ENCODE data around the gene CMTM5.
"Not testable (repeated sequence)": the region's sequence is repeated elsewhere in the genome, so short reads cannot be mapped to it uniquely, and the experiment has no call there.

CMTM5 gene

GRCh38 chr14:23387916-23388882 lies 11.4 kb downstream of the CMTM5 start:
- TF ChIP-seq, protein P1, sequence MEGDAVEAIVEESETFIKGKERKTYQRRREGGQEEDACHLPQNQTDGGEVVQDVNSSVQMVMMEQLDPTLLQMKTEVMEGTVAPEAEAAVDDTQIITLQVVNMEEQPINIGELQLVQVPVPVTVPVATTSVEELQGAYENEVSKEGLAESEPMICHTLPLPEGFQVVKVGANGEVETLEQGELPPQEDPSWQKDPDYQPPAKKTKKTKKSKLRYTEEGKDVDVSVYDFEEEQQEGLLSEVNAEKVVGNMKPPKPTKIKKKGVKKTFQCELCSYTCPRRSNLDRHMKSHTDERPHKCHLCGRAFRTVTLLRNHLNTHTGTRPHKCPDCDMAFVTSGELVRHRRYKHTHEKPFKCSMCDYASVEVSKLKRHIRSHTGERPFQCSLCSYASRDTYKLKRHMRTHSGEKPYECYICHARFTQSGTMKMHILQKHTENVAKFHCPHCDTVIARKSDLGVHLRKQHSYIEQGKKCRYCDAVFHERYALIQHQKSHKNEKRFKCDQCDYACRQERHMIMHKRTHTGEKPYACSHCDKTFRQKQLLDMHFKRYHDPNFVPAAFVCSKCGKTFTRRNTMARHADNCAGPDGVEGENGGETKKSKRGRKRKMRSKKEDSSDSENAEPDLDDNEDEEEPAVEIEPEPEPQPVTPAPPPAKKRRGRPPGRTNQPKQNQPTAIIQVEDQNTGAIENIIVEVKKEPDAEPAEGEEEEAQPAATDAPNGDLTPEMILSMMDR (conservative IDR thresholded peaks at IDR 0.05; ENCODE audit: low read length) = no peak
- no peak for TF ChIP-seq EZH2phosphoT487 (IDR thresholded peaks at IDR 0.05; ENCODE audit: borderline replicate concordance)
- Histone ChIP-seq H3K4me2 (ENCODE audit: low read depth, low read length, poor library complexity, severe bottlenecking) (no peak overlapping the region), H2AFZ (ENCODE audit: low read length) (no peak overlapping the region), H3K9ac (ENCODE audit: low read depth, low read length, poor library complexity, severe bottlenecking) (no peak overlapping the region), H3F3A (ENCODE audit: low read depth) (no peaks in the 10 kb centered on the region), H4K20me1 (ENCODE audit: insufficient read depth, low read length, poor library complexity, severe bottlenecking) (no peaks in the 10 kb centered on the region), H3K9me2 (replicated peaks; ENCODE audit: low read depth, low read length) (no peaks in the 10 kb centered on the region), H3K4me3 (ENCODE audit: low read length, poor library complexity, severe bottlenecking) (no peak overlapping the region), H3K27me3 (ENCODE audit: insufficient read depth, low read length, poor library complexity, severe bottlenecking) (no peaks in the 10 kb centered on the region), H3K79me2 (ENCODE audit: insufficient read depth, low read length) (no peaks in the 10 kb centered on the region), H3K4me1 (ENCODE audit: insufficient read depth, low read length, poor library complexity, severe bottlenecking) (no peaks in the 10 kb centered on the region), H3K9me3 (ENCODE audit: insufficient read depth, low read depth, low read length) (no peaks in the 10 kb centered on the region), H3K36me3 (ENCODE audit: insufficient read depth, low read length) (no peaks in the 10 kb centered on the region)

- H3F3A ChIP-seq (ENCODE audit: low read depth) = no peaks in the 10 kb centered on the region
- no peaks in the 10 kb centered on the region for H3K79me2 ChIP-seq (ENCODE audit: insufficient read depth, low read length)
- H3K9ac ChIP-seq (ENCODE audit: low read depth, low read length, poor library complexity, severe bottlenecking) = no peak overlapping the region
- H3K4me2 ChIP-seq (ENCODE audit: low read depth, low read length, poor library complexity, severe bottlenecking) = no peak overlapping the region
- H3K36me3 ChIP-seq (ENCODE audit: insufficient read depth, low read length) = no peaks in the 10 kb centered on the region
- no peaks in the 10 kb centered on the region for H4K20me1 ChIP-seq (ENCODE audit: insufficient read depth, low read length, poor library complexity, severe bottlenecking)
- H2AFZ ChIP-seq (ENCODE audit: low read length) = no peak overlapping the region
- TF ChIP-seq EZH2phosphoT487 (IDR thresholded peaks at IDR 0.05; ENCODE audit: borderline replicate concordance) = no peak
- TF ChIP-seq, protein P1 (conservative IDR thresholded peaks at IDR 0.05; ENCODE audit: low read length) = no peak
- no peaks in the 10 kb centered on the region for H3K9me3 ChIP-seq (ENCODE audit: insufficient read depth, low read depth, low read length)
- H3K9me2 ChIP-seq (replicated peaks; ENCODE audit: low read depth, low read length) = no peaks in the 10 kb centered on the region
- H3K27me3 ChIP-seq (ENCODE audit: insufficient read depth, low read length, poor library complexity, severe bottlenecking) = no peaks in the 10 kb centered on the region
- H3K4me3 ChIP-seq (ENCODE audit: low read length, poor library complexity, severe bottlenecking) = no peak overlapping the region
- H3K4me1 ChIP-seq (ENCODE audit: insufficient read depth, low read length, poor library complexity, severe bottlenecking) = no peaks in the 10 kb centered on the region
These were observed 12.2 kb downstream of the CMTM5 start for GRCh38 chr14:23388996-23389395.

- no peaks in the 10 kb centered on the region for H3F3A ChIP-seq (ENCODE audit: low read depth)
- no peak overlapping the region for H3K4me2 ChIP-seq (ENCODE audit: low read depth, low read length, poor library complexity, severe bottlenecking)
- H3K36me3 ChIP-seq (ENCODE audit: insufficient read depth, low read length) = no peaks in the 10 kb centered on the region
- no peak for TF ChIP-seq EZH2phosphoT487 (IDR thresholded peaks at IDR 0.05; ENCODE audit: borderline replicate concordance)
- TF ChIP-seq, protein P1 (conservative IDR thresholded peaks at IDR 0.05; ENCODE audit: low read length) = no peak
- H3K9me2 ChIP-seq (replicated peaks; ENCODE audit: low read depth, low read length) = no peaks in the 10 kb centered on the region
- H3K9ac ChIP-seq (ENCODE audit: low read depth, low read length, poor library complexity, severe bottlenecking) = no peak overlapping the region
- no peak overlapping the region for H2AFZ ChIP-seq (ENCODE audit: low read length)
- no peaks in the 10 kb centered on the region for H3K79me2 ChIP-seq (ENCODE audit: insufficient read depth, low read length)
- no peaks in the 10 kb centered on the region for H3K27me3 ChIP-seq (ENCODE audit: insufficient read depth, low read length, poor library complexity, severe bottlenecking)
- H3K4me1 ChIP-seq (ENCODE audit: insufficient read depth, low read length, poor library complexity, severe bottlenecking) = no peaks in the 10 kb centered on the region
- H3K4me3 ChIP-seq (ENCODE audit: low read length, poor library complexity, severe bottlenecking) = no peak overlapping the region
- no peaks in the 10 kb centered on the region for H4K20me1 ChIP-seq (ENCODE audit: insufficient read depth, low read length, poor library complexity, severe bottlenecking)
- H3K9me3 ChIP-seq (ENCODE audit: insufficient read depth, low read depth, low read length) = no peaks in the 10 kb centered on the region
These were observed 12.6 kb downstream of the CMTM5 start for GRCh38 chr14:23389396-23389795.

- H3K27me3 ChIP-seq (ENCODE audit: insufficient read depth, low read length, poor library complexity, severe bottlenecking); H3K79me2 ChIP-seq (ENCODE audit: insufficient read depth, low read length); H4K20me1 ChIP-seq (ENCODE audit: insufficient read depth, low read length, poor library complexity, severe bottlenecking); H3K4me3 ChIP-seq (ENCODE audit: low read length, poor library complexity, severe bottlenecking); H3K4me2 ChIP-seq (ENCODE audit: low read depth, low read length, poor library complexity, severe bottlenecking); H3K9me2 ChIP-seq (replicated peaks; ENCODE audit: low read depth, low read length); H3F3A ChIP-seq (ENCODE audit: low read depth); H3K4me1 ChIP-seq (ENCODE audit: insufficient read depth, low read length, poor library complexity, severe bottlenecking); H2AFZ ChIP-seq (ENCODE audit: low read length); H3K9me3 ChIP-seq (ENCODE audit: insufficient read depth, low read depth, low read length); H3K9ac ChIP-seq (ENCODE audit: low read depth, low read length, poor library complexity, severe bottlenecking); H3K36me3 ChIP-seq (ENCODE audit: insufficient read depth, low read length): not testable (repeated sequence)
These were observed 13.0 kb downstream of the CMTM5 start for GRCh38 chr14:23389871-23390270.

Data from Loucy (cell line).